HT1080 (cell line): ENCODE results near the gene TAF1D. TPM values are rescaled to one million over a fixed set of nuclear protein-coding genes. Genes with fewer than 3 reads are reported as not detected.

ENCODE experiments used
- DNase-seq: peaks from one replicate; pipeline ENCODE4 v3.0.0-alpha.2; 2015; ENCODE audit warnings: low read depth
- small RNA-seq: library from RNA; depleted of rRNA; stranded (forward); fragments of <200 nt; gene quantifications from one replicate; pipeline ENCODE3, GENCODE V24; 2014
- total RNA-seq: library from RNA; depleted of rRNA; stranded (reverse); fragments of >200 nt; shearing (Covaris generic); gene quantifications from 2 replicates; pipeline ENCODE4 v1.2.3, GENCODE V29; 2014; rRNA removed

The TAF1D gene
- total RNA-seq, 1 experiment from 2014 or later, result 126 TPM

DNA sequence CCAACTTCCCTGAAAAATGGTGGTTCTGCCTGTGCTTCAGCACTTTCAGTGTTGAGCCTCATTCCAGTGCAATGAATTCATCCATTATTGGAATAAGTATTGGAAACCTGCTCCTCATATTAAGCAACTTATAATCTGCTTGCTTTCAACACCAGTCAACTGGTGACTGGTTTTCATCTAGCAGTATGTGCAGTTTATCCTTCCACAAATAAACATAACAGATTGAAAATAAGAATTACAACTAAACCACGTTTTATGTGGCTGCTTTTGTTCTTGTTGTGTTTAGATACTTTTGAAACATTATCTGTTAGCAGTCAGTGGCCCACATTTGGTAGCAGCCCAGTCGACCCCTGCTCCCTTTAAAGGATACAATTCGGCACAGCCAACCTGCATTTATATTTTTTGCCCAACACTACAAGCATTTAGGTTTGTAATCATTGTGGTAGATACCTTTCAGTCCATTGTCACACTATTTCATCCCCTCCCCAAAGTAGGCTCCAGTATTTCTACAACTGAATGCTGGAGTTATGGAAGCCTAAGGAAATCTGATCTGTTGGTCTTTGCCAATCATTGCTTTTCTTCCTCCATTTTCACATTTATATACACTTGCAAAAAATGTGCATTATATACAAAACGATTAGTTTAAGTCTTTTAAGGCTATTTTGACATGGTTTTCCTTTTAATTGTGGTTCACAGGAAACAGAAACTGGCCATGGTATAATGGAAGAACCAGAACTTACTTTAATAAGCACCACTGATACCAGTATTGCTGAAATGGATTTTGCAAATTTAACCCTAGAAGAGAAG lies 13.1 kb downstream of the TAF1D start:
- no peak for DNase-seq

DNA sequence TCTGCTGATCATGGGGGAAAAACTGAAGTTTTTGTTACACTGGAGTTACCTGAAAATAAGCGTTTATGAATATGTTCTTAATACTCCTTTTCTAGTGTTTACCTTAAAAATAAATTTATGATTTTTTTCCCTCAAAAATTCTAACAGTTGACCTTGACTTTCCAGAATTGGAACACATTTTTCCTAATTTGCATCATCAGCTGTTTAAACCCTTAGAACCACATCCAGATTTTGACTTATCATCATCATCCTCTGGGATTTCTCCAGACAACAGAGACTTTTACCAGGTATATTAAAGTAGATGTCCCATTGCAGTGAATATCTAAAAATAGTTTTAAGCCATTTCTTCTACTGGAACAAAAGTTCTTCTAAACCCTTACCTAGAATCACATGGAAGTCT lies 17.2 kb downstream of the TAF1D start:
- DNase-seq, result no peak

DNA sequence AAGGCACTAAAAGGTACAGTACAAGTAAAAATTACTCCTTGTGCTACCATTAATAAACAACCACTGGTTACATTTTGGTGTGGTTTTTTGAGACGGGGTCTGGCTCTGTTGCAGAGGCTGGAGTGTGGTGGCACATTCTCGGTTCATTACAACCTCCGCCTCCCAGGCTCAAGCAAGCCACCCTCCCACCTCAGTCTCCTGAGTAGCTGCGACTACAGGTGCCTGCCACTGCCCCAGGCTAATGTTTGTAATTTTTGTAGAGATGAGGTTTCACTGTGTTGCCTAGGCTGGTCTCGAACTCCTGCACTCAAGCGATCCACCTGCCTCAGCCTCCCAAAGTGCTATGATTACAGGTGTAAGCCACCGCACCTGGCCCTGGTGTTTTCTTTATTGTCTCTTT lies 20.8 kb downstream of the TAF1D start:
- DNase-seq, result no peak

DNA sequence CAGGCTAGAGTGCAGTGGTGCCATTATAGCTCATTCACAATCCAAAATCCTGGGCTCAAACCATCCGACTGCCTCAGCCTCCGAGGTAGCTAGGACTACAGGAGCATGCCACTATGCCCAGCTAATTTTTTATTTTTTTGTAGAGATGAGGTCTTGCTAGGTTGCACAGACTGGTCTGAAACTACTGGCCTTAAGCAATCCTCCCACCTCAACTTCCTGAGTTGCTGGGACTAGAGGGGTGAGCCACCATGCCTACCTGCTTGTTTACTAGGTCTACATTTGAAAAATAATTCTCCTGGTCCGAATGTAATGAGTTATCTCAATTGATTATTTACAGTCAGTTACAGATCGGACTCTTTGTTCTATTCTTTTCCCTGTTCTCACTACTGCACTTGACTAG lies 22.0 kb downstream of the TAF1D start:
- DNase-seq, result no peak

DNA sequence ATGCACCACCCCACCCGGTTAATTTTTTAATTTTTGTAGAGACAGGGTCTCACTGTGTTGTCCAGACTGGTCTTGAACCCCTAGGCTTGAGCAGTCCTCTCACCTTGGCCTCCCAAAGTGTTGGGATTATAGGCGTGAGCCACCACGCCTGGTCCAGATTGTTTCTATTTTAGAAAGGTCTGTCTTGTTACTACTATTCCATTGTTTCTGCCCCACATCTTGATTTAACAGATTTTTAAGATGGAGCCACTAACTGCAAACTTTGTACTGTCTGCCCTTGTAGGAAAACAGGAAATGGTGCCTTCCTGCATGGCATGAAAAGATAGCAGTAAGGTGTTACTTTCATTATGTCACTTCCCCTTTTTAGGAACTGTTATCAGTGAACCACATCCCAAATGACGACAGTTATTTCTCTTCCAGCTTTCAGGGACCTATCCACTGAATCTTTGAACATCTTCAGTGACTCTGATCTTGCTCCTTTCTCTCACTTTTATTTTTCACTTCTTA lies 23.2 kb downstream of the TAF1D start:
- DNase-seq, result no peak

DNA sequence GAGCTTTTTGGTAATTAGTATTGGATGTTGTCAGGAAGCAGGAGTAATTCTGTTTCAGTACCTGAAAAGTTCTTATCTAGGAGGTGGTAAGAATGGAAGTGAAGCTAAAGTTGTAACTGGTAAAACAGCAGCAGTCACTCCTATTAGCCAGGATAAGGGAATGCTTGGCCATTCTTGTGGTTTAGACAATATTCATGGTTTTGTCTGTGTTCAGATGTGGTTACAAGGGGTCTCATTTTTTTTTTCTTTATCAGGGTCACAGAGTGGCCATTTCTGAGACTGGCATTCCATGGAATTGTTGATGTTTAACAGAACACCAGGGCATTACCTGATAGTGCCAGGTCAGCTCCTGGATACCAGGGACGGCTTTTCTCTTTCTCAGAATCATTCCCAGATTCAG lies 23.8 kb downstream of the TAF1D start:
- DNase-seq, result no peak

DNA sequence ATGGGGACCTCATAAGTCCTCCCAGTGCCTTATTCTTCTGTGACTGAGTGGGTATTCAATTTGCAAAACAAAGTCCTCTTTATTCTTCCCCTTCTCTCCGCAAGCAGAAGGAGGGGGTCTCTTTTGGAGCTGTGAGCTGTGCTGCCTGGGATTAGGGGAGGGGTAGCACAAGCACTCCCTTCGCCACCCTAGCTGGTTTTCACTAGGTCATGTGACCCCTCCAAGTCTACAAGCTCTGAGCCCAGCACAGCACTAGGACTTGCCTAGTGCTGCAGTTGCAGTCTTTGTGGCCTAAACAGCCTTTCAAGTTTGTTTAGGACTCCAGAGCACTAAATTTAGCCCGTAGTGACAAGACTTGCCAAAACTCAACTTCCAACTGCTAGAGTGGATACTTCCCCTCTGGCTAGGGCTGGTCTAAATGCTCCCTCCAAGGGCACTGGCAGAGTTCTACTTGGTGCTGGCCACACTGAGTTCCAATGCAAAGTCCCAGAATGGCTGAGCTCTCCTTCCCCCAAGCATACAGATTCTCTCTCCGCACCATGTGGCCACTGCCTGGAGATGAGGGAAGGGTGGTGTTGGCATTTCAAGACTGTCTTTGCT lies 25.4 kb downstream of the TAF1D start:
- no peak for DNase-seq

DNA sequence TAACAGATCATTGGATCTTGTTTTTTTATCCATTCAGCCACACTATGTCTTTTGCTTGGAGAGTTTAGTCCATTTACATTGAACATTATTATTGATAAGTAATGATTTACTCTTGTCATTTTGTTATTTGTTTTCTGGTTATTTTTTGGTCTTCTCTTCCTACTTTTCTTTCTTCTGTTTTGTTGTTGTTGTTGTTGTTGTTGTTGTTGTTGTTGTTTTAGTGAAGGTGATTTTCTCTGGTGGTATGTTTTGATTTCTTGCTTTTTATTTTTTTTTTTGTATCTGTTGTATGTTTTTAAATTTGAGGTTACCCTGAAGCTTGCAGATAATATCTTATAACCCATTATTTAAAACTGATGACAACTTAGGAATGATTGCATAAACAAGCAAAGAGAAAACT lies 28.6 kb downstream of the TAF1D start:
- DNase-seq, result no peak

DNA sequence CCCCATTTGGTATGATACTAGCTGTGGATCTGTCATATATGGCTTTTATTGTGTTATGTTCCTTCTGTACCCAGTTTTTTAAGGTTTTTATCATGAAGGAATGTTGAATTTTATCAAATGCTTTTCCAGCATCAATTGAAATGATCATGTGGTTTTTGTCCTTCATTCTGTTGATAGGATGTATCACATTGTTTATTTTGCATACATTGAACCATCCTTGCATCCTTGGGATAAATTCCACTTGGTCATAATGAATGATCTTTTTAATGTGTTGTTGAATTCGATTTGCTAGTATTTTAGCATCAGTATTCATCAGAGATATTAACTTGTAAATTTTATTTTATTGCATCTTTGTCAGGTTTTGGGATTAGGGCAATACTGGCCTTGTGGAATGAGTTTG lies 31.1 kb downstream of the TAF1D start:
- DNase-seq, result no peak

DNA sequence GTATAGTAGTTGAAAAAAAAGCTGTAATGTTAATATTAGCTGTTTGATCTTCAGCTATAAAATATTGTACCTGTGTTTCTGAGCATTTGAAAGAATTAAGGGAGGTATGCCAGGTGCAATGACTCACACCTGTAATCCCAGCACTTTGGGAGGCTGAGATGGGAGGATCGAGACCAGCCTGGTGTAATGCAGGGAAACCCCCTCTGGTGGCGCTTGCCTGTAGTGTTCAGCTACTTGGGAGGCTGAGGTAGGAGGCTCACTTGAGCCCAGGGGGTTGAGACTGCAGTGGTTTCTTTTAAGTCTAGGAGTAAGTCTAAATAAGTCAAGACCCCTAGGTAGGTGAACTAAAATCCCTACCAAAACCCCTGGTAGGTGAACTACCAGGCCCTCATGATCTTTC lies 37.1 kb downstream of the TAF1D start:
- no peak for DNase-seq

DNA sequence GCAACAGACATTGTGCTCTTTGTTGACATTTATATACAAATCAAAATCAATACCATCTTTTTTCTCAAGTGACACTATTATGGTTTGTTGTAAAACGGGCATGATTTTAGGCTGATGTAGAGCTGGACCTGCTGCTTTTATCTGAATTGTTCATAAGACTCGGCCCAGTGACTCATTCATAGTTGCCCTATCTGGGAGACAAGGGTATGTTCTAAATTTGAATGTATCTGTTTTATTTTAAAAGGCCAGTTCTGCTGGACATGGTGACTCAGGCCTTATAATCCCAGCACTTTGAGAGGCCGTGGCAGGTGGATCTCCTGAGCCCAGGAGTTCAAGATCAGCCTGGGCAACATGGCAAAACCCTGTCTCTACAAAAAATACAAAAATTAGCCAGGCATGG lies 40.5 kb downstream of the TAF1D start:
- DNase-seq, result no peak

DNA sequence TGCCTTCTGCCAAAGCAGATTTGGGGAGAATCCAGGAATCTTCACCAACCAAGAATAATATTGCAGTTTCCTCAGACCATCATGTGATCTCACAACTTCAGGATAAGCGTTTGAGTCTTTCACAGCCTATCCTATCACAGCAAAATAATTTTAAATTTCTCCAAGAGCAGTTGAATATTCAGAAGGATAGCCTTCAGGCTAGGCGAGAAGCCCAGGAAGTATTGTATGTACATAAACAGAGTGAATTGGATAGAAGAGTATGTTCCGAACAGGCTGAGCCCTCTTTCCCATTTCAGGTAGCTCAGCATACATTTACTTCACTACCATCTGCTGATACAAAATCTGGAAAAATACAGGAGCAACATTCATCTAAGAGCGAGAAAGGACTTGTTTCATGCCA lies 43.7 kb downstream of the TAF1D start:
- DNase-seq, result no peak

DNA sequence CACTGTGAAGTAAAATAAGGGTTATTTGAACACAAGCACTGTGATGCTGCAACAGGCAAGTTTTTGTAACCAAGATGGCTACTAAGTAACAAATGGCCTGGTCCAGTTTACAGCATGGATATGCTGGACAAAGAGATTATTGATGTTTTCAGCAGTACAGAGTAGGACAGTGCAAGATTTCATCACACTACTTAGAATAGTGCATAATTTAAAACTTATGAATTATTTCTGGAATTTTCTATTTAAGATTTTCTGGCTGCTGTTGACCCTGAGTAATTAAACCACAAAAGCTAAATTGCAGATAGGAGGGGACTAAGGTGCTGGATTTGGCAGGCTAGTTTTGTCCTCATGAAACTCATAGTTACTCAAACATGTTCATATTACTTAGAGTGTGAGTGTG lies 46.7 kb downstream of the TAF1D start:
- DNase-seq, result no peak

DNA sequence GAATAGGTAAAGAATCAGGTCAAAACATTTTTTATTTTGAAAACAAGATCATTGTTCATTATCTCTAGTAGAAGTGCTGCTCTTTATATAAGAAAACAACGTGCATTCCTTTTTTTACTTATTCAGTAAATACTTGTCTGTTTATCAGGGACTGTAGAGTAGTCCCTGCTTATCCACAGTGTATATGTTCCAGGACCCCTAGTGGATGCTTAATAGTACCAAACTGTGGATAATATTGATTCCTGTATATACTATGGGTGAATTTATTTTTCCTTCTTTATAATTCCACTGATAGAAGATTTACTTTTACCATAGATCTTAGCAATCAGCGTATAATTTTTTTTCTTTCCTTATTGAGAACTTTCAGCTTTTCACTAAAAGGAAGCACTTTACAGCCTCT lies 47.2 kb downstream of the TAF1D start:
- no peak for DNase-seq

DNA sequence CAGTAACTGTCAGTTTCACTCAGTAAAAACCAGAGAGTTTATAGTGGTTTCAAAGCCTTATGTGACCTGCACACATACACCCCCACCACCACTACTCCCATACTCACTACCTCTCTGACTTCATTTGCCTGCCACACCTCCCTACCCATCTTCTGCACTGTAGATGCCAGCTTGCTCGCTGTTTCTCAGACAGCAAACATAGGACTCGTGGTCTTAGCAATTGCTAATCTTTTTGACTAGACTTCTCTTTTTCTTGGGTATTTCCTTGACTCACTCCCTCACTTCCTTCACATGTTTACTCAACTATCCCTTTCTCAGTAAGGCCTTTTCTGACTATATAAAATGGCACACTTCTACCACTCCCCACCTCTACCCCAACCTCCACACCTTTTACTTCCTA lies 52.1 kb downstream of the TAF1D start:
- DNase-seq, result no peak

DNA sequence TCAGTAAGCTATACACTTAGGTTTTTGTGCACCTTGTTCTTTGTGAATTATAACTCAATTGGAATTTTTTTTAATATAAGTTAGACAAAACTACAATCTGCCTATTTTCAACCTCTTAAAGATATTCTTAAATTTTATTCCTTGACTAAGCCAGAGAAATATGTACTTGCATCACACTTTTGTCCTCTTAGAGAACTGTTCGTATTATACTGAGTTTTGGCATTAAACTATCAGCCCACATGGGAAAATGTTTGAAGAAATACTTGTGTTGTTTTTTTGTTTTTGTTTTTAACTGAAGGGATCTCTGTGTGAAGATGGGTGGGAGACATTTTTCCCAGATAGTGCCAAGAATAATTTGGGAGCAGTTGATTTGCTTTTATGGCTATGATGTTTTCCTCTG lies 54.5 kb downstream of the TAF1D start:
- no peak for DNase-seq

DNA sequence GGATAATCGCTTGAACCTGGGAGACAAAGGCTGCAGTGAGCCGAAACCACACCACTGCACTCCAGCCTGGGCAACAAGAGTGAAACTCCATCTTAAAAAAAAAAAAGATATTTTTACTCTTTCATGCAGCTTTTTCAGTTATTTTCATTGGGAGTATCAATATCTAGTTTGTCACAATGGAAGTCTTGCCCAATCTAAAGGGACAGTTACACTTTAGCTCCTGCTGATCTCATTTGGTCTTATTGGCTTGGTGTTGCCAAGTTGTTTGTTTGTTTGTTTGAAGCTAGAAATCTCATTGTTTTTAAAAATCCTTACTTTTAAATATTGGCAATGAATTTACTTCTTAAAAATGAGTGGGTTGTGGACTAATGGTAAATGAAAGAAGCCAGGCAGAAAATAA lies 55.1 kb downstream of the TAF1D start:
- DNase-seq, result no peak

Small RNAs within 50 kb of the gene (small RNA-seq; reads per million reads assigned to genes)
- gene RF00019 (not detected), gene RF00493 (9.6 reads per million, percentile 91 among the genes with 10 or more reads in this experiment), gene SCARNA9 (0.11 reads per million), gene SNORA1 (not detected), gene SNORA18 (not detected), gene SNORA25 (not detected), gene SNORA32 (not detected), gene SNORA40 (not detected), gene SNORA8 (not detected), gene SNORD5 (not detected), gene SNORD6 (3,292 reads per million, percentile 99 among the genes with 10 or more reads in this experiment)

Other genes with a start within 250 kb of the TAF1D start
- gene SMCO4, start 198.1 kb downstream of the TAF1D start, total RNA-seq, result 18.8 and 42.6 TPM in 2 replicates
- 11.7 and 15.2 TPM in 2 replicates for gene CEP295, start 79.8 kb downstream of the TAF1D start, total RNA-seq
- gene C11orf54, start 177 bp upstream of the TAF1D start, total RNA-seq, result 9.6 and 16.3 TPM in 2 replicates
- 26.8 and 28.6 TPM in 2 replicates for gene MED17, start 42.8 kb upstream of the TAF1D start, total RNA-seq
- not detected in 2 replicates for gene VSTM5, start 109.1 kb upstream of the TAF1D start, total RNA-seq